GM18868 (cell line): ENCODE results near the gene CPXM1.
"Not testable (repeated sequence)": the region's sequence is repeated elsewhere in the genome, so short reads cannot be mapped to it uniquely, and the experiment has no call there.

Source experiments
- ATAC-seq: cut with Tn5 transposase; IDR thresholded peaks from one replicate; pipeline ENCODE4 v1.9.1; 2021; ENCODE audit warnings: mild to moderate bottlenecking, moderate library complexity; ENCODE audit not compliant: unreplicated experiment

CPXM1 gene

GRCh38 chr20:2822073-2822472 lies 21.6 kb upstream of the CPXM1 start:
- no peak for ATAC-seq

GRCh38 chr20:2820896-2821869 lies 20.8 kb upstream of the CPXM1 start:
- no peak for ATAC-seq

GRCh38 chr20:2820084-2820895 lies 19.9 kb upstream of the CPXM1 start:
- ATAC-seq: no peak

GRCh38 chr20:2817891-2818595 lies 17.6 kb upstream of the CPXM1 start:
- ATAC-seq: no peak

- ATAC-seq: no peak
These were observed 16.9 kb upstream of the CPXM1 start for GRCh38 chr20:2817341-2817726.

GRCh38 chr20:2816583-2817340 lies 16.3 kb upstream of the CPXM1 start:
- ATAC-seq: no peak

- no peak for ATAC-seq
These were observed 15.7 kb upstream of the CPXM1 start, which contains the start of gene TMEM239 for GRCh38 chr20:2816030-2816582. TSS of gene TMEM239 (plus strand) at chr20:2816364. CDS start at chr20:2816555, 191 bp downstream.

GRCh38 chr20:2815242-2815900 lies 14.9 kb upstream of the CPXM1 start:
- ATAC-seq: no peak

GRCh38 chr20:2814587-2815051 lies 14.2 kb upstream of the CPXM1 start, which contains the start of gene C20orf141:
TSS of gene C20orf141 (plus strand) at chr20:2814987. CDS start at chr20:2815185, 198 bp downstream.
- no peak for ATAC-seq

- no peak for ATAC-seq
These were observed 13.6 kb upstream of the CPXM1 start for GRCh38 chr20:2814076-2814475.

GRCh38 chr20:2812189-2812588 lies 11.8 kb upstream of the CPXM1 start:
- ATAC-seq: no peak

- ATAC-seq: no peak
These were observed 9.3 kb upstream of the CPXM1 start for GRCh38 chr20:2809690-2810089.

- ATAC-seq: not testable (repeated sequence)
These were observed 7.5 kb upstream of the CPXM1 start for GRCh38 chr20:2807929-2808328.

- ATAC-seq: no peak
These were observed 6.6 kb upstream of the CPXM1 start for GRCh38 chr20:2807019-2807418.

- ATAC-seq: no peak
These were observed 5.9 kb upstream of the CPXM1 start for GRCh38 chr20:2806351-2806701.

- ATAC-seq: no peak
These were observed 5.4 kb upstream of the CPXM1 start for GRCh38 chr20:2805689-2806350.

- no peak for ATAC-seq
These were observed 4.6 kb upstream of the CPXM1 start for GRCh38 chr20:2804852-2805688.
